ENCODE results near the gene IBA57.

DNA sequence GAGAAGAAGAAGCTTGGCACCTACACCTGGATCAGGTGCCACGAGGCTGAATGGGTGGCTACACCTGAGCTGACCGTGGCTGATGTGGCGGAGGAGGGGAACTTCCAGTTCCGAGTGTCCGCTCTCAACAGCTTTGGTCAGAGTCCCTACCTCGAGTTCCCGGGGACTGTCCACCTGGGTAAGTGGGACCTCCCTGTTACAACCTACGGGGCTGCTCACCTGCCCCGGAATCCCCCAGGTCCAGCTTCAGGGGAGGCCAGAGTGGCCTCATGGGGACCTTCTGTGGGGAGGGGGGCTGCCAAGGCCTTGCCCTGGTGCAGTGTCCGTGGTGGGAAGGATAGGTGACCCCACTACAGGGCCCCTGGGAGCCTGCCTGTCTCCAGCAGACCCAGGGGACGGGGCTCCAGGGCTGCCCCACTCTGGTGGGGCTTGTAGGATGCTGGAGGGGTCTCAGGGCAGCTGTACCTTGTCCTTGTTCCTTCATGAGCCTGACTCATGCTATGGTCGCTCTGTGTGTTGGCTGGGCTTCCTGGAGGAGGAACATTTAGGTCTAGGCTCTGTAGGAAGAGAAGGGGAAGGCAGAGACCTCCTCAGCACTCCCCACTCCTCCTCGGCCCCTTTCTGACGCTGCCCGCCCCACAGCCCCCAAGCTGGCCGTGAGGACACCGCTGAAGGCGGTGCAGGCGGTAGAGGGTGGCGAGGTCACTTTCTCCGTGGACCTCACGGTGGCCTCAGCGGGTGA lies 49.5 kb downstream of the IBA57 start:
- TF ChIP-seq ARNTL (CRISPR knock-in tag; IDR thresholded peaks at IDR 0.05; ENCODE audit: borderline replicate concordance, low read depth) (no peak), POU6F1 (CRISPR knock-in tag; IDR thresholded peaks at IDR 0.05; ENCODE audit: borderline replicate concordance, low read depth) (no peak), CSDC2 (CRISPR knock-in tag; IDR thresholded peaks at IDR 0.05) (no peak), TCF4 (CRISPR knock-in tag; IDR thresholded peaks at IDR 0.05; ENCODE audit: borderline replicate concordance) (no peak), PATZ1 (CRISPR knock-in tag; IDR thresholded peaks at IDR 0.05; ENCODE audit: borderline replicate concordance) (no peak), GLIS3 (CRISPR knock-in tag; IDR thresholded peaks at IDR 0.05) (no peak), ZNF8 (CRISPR knock-in tag; IDR thresholded peaks at IDR 0.05) (no peak)
